ENCODE measurements around the gene SPDYE6. TPM values are rescaled to one million over a fixed set of nuclear protein-coding genes. Genes with fewer than 3 reads are reported as not detected.
"Not testable (repeated sequence)": the region's sequence is repeated elsewhere in the genome, so short reads cannot be mapped to it uniquely, and the experiment has no call there.

SPDYE6 gene, protein sequence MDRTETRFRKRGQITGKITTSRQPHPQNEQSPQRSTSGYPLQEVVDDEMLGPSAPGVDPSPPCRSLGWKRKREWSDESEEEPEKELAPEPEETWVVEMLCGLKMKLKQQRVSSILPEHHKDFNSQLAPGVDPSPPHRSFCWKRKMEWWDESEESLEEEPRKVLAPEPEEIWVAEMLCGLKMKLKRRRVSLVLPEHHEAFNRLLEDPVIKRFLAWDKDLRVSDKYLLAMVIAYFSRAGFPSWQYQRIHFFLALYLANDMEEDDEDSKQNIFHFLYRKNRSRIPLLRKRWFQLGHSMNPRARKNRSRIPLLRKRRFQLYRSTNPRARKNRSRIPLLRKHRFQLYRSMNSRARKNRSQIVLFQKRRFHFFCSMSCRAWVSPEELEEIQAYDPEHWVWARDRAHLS
- not detected for total RNA-seq

DNA sequence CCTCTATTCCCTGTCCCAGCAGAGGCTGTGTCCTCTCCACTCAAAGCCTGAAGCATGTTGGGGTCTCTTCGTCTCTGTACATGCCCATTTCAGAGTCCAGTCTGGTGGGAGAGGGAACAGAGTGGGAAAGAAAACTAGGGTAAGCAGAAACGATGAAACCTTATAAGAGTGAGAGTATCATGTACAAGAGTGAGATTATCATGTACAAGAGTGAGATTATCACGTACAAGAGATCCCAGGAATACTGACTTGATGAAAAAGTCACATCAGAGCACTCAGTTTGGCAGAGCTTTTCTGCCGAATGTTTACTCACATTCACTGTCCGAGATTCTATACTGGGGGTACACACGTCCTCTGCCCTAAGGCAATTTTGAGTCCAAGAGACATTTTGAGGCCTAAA is at the start of gene SPDYE6:
Gene SPDYE6, minus strand, starts transcription at position 101 of the 400 bp plus-strand sequence. CDS start 421 bp downstream, outside the sequence.
- not testable (repeated sequence) for H3K36me3 Mint-ChIP-seq, H3K4me3 Mint-ChIP-seq, H3K9me3 Mint-ChIP-seq, H3K4me1 Mint-ChIP-seq, DNase-seq, H3K27ac Mint-ChIP-seq, H3K27me3 Mint-ChIP-seq

DNA sequence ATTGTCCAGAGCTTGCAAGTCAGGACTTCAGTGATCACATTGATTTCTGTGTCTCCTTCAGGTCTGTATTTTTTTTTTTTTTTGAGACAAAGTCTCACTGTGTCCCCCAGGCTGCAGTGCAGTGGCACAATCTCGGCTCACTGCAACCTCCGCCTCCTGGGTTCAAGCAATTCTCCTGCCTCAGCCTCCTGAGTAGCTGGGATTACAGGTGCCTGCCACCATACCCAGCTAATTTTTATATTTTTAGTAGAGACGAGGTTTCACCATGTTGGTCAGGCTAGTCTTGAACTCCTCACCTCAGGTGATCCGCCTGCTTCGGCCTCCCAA is 48.6 kb upstream of the SPDYE6 start:
- not testable (repeated sequence) for DNase-seq, H3K27me3 Mint-ChIP-seq, H3K4me1 Mint-ChIP-seq, H3K27ac Mint-ChIP-seq, H3K9me3 Mint-ChIP-seq, H3K4me3 Mint-ChIP-seq
- peaks cover 36% of the 10 kb centered on the region for H3K36me3 Mint-ChIP-seq

DNA sequence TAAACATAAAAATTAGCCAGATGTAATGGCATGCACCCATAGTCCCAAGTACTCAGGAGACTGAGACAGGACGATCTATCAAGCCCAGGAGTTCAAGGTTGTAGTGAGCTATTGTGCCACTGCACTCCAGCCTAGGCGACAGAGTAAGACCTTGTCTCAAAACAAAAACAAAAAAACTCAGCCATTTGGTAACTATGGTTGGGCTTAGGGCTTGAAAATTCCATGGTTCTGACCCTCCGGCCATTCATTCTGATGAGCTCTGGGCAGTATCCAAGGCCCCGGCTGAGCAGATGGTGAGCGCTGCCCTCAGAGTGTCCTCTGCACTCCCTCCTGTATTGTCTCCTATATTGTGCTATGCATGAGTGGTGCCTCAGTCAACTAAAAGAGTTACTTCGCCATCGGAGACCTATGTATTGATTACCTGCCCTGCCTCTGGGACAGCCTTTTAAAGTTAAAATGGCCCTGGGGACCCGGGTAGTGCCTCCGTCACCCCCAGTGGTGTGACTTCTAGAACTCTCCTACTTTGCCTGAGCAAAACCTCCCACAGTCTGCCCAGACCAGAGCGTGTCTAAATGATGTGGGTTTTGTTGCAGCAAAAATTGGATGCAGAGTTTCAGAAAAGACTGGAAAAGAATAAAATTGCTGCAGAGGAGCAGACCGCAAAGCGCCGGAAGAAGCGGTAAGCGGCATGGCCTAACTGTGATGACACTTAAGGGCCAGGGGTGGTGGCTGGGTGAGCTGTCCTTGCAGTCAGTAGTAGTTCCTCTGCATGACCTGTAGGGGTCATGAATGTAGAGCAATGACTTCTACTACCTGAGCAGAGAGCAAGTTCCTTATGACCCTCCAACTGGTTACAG is 48.0 kb upstream of the SPDYE6 start:
- Mint-ChIP-seq H3K9me3 (peaks cover 1% of the 10 kb centered on the region), H3K36me3 (peaks cover 33% of the 10 kb centered on the region), H3K4me1 (peaks cover 7% of the 10 kb centered on the region), H3K27ac (no peak overlapping the region), H3K27me3 (no peaks in the 10 kb centered on the region), H3K4me3 (no peak overlapping the region)
- DNase-seq = peak; percentile 32

DNA sequence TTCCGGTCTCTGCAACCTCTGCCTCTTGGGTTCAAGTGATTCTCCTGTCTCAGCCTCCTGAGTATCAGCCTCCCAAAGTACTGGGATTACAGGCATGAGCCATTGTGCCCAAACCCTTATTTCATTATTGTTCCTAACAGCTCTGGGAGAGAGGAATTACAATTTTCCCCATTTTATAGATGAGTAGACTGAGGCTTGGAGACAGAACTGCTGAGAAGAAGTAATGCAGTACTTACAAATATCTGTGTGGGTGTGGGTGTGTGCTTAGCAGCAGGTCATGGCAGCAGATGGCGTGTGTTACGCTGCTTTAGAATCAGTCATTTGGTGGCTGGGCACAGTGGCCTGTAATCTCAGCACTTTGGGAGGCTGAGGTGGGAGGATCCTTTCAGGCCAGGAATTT is 47.3 kb upstream of the SPDYE6 start:
- no peak overlapping the region for H3K4me3 Mint-ChIP-seq
- H3K36me3 Mint-ChIP-seq = peaks cover 30% of the 10 kb centered on the region
- no peak for DNase-seq
- peaks cover 7% of the 10 kb centered on the region for H3K4me1 Mint-ChIP-seq
- H3K27me3 Mint-ChIP-seq = no peaks in the 10 kb centered on the region
- H3K27ac Mint-ChIP-seq = no peak overlapping the region
- no peaks in the 10 kb centered on the region for H3K9me3 Mint-ChIP-seq

DNA sequence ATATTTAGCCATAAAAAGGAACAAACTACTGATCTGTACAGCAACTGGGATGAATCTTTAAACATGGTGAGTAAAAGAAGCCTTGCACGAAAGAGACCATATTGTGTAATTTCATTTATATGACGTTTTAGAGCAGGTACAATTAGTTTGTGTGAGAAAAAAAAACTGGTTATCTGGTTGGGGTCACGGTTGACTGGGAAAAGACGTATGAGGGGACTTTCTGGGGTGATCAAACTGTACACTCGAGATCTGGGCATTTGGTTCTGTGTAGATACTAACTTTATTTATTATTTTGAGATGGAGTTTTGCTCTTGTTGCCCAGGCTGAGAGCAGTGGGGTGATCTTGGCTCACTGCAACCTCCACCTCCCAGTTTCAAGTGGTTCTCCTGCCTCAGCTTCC is 44.1 kb upstream of the SPDYE6 start:
- Mint-ChIP-seq H3K9me3 (no peaks in the 10 kb centered on the region), H3K36me3 (peaks cover 18% of the 10 kb centered on the region), H3K27ac (no peak overlapping the region), H3K4me1 (peaks cover 16% of the 10 kb centered on the region), H3K27me3 (no peaks in the 10 kb centered on the region), H3K4me3 (no peak overlapping the region)
- no peak for DNase-seq

DNA sequence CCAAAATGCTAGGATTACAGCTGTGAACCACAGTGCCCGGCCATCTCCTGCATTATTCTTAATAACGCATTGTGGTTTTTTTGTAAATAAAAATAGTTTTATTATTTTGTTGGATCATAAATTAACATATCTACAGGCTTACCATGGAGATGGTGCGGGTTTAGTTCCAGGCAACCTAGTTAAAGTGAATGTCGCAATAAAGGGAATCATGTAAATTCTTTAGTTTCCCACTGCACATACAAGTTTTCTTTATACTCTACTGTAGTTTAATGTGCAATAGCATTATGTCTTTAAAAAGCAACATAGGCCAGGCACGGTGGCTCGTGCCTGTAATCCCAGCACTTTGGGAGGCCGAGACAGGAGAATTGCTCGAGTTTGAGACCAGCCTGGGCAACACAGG is 42.3 kb upstream of the SPDYE6 start:
- DNase-seq = no peak
- Mint-ChIP-seq H3K4me3 (no peak overlapping the region), H3K36me3 (peaks cover 17% of the 10 kb centered on the region), H3K4me1 (peaks cover 15% of the 10 kb centered on the region), H3K27me3 (no peaks in the 10 kb centered on the region), H3K27ac (no peak overlapping the region), H3K9me3 (no peaks in the 10 kb centered on the region)

DNA sequence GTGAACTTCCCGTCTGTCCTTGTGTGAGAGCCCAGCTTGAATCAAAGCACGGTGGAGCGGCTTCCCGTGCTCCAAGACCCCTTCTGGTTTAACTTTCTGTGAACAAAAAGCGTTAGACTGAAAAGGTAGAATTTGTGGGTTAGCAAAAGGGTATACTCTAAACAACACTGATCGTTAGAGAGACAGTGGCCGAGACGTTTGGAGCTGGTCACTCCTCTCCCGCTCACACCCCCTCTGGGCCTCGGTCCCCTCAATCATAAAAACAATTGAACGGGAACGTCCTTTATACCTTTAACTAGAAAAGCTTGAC is 40.4 kb upstream of the SPDYE6 start:
- peak overlapping the region; percentile 93 for H3K4me3 Mint-ChIP-seq
- peak overlapping the region; percentile 90 for H3K27ac Mint-ChIP-seq
- peaks cover 18% of the 10 kb centered on the region for H3K36me3 Mint-ChIP-seq
- H3K27me3 Mint-ChIP-seq = no peaks in the 10 kb centered on the region
- no peaks in the 10 kb centered on the region for H3K9me3 Mint-ChIP-seq
- no peak for DNase-seq
- H3K4me1 Mint-ChIP-seq = peaks cover 15% of the 10 kb centered on the region

DNA sequence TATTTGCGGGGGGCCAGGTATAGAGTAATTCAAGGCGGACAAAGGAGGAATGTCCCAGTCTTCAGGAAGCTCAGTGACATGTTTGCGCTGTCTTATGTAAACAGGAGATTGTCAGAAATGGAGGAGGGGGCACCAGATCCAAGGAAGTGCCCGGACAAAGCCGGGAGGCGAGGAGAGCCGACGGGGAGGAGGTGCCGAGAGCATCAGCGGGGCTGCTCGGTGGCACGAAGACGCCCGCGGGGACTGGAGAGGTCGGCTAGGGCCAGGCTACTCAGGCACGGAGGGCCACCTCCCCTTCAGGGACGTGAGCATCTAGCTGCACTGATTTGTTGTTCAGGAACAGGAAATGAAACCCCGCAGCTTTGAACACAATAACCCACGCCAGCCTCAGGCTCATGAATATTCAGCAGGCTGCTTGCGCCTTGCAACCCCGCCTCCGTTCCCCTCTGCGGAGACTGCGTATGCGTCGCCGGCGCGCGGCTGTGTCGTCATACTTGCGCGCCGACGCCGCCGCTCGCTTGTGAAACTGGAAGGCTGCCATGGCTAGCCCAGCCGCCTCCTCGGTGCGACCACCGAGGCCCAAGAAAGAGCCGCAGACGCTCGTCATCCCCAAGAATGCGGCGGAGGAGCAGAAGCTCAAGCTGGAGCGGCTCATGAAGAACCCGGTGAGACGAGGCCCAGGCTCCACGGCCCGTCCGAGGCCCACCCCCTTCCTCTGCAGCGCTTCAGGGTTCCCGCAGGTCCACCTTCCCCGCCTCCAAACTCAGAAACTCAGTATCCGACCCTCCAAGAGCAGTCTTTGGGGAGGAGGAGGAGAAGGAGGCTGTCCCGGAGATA is 39.8 kb upstream of the SPDYE6 start, which contains the start of gene PRKRIP1:
Gene PRKRIP1, plus strand, starts transcription at position 491 of the 837 bp plus-strand sequence. Its CDS starts 49 bp downstream, at position 540.
- peak; percentile 89 for DNase-seq
- peak within 1 kb of the TSS; percentile 90 for H3K27ac Mint-ChIP-seq
- no peaks in the 10 kb centered on the region for H3K9me3 Mint-ChIP-seq
- H3K4me1 Mint-ChIP-seq = peaks cover 15% of the 10 kb centered on the region
- H3K4me3 Mint-ChIP-seq = peak within 1 kb of the TSS; percentile 93
- peaks cover 17% of the 10 kb centered on the region for H3K36me3 Mint-ChIP-seq
- H3K27me3 Mint-ChIP-seq = no peaks in the 10 kb centered on the region

DNA sequence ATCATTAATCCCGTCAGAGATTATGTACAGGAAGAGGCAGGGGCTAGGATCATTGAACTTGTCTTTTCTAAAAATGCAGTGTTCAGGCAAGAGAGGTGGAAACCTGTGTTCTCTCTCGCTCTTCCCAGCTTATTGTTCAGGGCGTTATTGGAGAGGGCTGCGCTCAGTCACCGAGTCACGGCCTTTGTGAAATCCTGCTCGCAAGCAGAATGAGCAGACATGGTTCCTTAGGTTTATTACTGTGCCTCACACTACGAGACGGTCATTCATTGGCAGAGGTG is 39.3 kb upstream of the SPDYE6 start:
- Mint-ChIP-seq H3K9me3 (no peaks in the 10 kb centered on the region), H3K36me3 (peaks cover 14% of the 10 kb centered on the region), H3K27ac (peak overlapping the region; percentile 70), H3K4me3 (peak overlapping the region; percentile 93), H3K4me1 (peaks cover 15% of the 10 kb centered on the region), H3K27me3 (no peaks in the 10 kb centered on the region)
- no peak for DNase-seq

DNA sequence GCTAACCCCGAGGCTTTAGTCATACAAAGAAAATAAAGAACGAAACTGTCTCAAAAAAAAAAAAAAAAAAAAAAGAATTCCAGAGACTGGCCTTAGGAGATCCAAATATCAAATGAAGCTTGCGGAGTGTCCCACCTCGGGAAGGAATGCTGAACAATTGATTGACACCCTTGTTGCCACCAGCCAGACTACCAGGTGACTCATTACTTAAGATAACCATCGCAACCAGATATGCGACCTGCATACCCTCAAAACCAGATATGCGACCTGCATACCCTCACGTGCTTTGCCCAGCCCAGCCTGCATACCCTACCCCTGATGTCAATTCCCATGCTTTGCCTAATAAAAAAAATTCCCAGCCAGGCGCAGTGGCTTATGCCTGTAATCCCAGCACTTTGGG is 37.2 kb upstream of the SPDYE6 start:
- no peak overlapping the region for H3K4me3 Mint-ChIP-seq
- no peaks in the 10 kb centered on the region for H3K27me3 Mint-ChIP-seq
- peaks cover 8% of the 10 kb centered on the region for H3K36me3 Mint-ChIP-seq
- no peak for DNase-seq
- no peaks in the 10 kb centered on the region for H3K9me3 Mint-ChIP-seq
- no peak overlapping the region for H3K27ac Mint-ChIP-seq
- peaks cover 15% of the 10 kb centered on the region for H3K4me1 Mint-ChIP-seq

DNA sequence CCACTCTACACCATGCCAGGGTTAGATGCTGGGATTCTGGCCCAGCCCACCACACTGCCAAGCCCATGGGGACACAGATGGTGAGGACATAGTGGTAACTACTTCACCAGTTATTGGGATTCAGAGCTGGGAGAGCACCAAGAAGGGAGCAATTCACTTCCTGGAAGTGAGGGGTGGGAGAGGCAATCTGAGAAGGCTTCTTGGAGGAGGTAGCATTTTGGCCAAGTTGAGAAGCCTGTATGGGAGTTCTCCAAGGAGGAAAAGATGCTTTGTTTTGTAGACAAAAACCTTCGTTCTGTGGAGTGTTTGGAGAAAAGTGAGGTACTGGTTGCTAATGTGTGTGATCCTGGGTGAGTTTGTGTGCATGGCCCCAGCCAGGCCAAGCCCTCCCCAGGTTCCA is 36.1 kb upstream of the SPDYE6 start:
- H3K4me1 Mint-ChIP-seq = peaks cover 12% of the 10 kb centered on the region
- no peaks in the 10 kb centered on the region for H3K9me3 Mint-ChIP-seq
- H3K36me3 Mint-ChIP-seq = peaks cover 7% of the 10 kb centered on the region
- H3K27ac Mint-ChIP-seq = no peak overlapping the region
- no peak overlapping the region for H3K4me3 Mint-ChIP-seq
- no peaks in the 10 kb centered on the region for H3K27me3 Mint-ChIP-seq
- no peak for DNase-seq

DNA sequence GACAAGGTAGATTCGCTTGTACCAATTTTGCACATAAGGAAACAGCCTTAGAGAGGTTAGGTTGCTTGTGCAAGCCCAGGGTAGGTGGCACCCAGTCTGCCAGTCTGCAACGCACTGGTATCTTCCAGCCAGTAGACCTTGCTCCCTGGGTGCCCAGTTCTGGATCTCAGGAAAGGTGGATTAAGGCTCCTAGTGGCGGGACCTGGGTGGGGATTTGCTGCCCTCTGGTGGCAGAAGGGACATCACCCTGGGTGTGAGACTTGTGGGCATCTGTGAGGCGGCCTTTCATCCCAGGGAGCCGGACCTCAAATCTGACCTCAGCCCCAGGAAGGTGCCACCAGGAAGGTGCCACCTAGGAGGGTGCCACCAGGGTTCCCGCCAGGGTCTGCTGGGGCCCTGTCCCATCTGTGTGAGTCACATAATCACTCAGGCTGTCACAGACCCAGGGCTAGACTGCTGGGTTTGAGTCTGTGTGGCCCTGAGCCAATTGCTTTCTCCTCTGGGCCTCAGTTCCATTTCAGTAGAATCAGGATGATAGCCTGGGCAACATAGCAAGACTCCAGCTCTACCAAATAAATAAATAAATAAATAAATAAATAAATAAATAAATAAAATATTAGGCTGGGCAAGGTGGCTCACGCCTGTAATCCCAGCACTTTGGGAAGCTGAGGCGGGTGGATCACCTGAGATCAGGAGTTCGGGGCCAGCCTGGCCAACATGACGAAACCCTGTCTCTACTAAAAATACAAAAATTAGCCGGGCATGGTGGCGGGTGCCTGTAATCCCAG is 34.6 kb upstream of the SPDYE6 start:
- Mint-ChIP-seq H3K36me3 (peaks cover 6% of the 10 kb centered on the region), H3K27ac (no peak overlapping the region), H3K9me3 (no peaks in the 10 kb centered on the region), H3K4me3 (no peak overlapping the region), H3K4me1 (peaks cover 6% of the 10 kb centered on the region), H3K27me3 (no peaks in the 10 kb centered on the region)
- DNase-seq = peak; percentile 61

DNA sequence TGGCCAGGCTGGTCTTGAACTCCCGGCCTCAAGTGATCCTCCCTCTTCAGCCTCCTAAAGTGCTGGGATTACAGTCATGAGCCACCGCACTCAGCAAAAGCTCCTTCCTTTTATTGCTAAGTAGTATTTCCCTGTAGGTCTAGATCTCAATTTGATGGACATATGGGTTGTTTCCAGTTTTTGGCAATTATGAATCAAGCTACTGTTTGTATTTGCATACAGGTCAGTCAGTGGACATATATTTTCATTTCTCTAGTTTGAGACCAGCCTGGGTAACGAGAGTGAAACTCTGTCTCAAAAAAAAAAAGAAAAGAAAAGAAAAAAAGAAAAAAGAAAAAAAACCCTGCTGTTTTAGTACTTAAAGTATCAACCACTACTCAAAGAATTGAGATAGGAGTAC is 33.6 kb upstream of the SPDYE6 start:
- Mint-ChIP-seq H3K36me3 (peaks cover 6% of the 10 kb centered on the region), H3K27me3 (no peaks in the 10 kb centered on the region), H3K4me3 (no peak overlapping the region), H3K27ac (no peak overlapping the region), H3K4me1 (no peaks in the 10 kb centered on the region), H3K9me3 (no peaks in the 10 kb centered on the region)
- no peak for DNase-seq

DNA sequence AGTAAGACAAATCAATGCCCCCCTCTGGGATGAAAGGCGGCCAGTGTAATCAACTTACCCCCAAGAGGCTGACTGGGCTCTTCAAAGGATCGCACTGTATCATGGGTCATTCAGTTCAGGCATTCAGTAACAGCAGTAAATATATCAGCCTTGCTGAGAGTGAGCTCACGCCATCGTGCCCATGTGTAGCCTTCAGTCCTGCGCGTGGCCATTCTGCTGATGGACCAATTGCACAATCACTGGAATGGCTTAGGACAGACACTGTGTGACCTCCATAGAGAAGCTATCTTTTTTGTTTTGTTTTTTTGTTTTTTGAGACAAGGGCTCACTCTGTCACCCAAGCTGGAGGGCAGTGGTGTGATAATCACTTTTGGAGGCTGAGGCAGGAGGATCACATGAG is 30.8 kb upstream of the SPDYE6 start:
- Mint-ChIP-seq H3K27me3 (no peaks in the 10 kb centered on the region), H3K27ac (no peak overlapping the region), H3K4me1 (no peaks in the 10 kb centered on the region), H3K9me3 (no peaks in the 10 kb centered on the region), H3K4me3 (no peak overlapping the region), H3K36me3 (peaks cover 6% of the 10 kb centered on the region)
- DNase-seq = no peak
